ENCODE measurements around the gene TMEM54.

DNA sequence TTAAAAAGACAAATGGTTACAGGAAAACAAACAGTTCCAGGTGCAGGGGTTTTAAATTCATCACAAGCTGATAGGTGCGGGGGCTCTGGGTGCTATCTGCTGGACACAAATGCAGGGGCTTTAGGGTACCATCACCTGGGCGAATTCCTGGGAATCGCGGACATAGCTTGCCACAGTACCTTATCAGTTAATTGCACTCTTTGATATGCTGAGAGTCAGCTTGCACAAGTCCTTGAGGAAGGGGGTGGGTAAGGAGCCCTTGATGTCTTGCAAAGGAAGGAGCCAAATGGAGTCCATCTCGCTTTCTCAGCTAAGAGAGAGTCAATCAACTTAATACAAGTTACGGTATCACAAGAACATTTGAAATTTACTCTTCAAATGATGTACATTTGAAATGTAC is 25.4 kb upstream of the TMEM54 start:
- TF ChIP-seq, protein P1, sequence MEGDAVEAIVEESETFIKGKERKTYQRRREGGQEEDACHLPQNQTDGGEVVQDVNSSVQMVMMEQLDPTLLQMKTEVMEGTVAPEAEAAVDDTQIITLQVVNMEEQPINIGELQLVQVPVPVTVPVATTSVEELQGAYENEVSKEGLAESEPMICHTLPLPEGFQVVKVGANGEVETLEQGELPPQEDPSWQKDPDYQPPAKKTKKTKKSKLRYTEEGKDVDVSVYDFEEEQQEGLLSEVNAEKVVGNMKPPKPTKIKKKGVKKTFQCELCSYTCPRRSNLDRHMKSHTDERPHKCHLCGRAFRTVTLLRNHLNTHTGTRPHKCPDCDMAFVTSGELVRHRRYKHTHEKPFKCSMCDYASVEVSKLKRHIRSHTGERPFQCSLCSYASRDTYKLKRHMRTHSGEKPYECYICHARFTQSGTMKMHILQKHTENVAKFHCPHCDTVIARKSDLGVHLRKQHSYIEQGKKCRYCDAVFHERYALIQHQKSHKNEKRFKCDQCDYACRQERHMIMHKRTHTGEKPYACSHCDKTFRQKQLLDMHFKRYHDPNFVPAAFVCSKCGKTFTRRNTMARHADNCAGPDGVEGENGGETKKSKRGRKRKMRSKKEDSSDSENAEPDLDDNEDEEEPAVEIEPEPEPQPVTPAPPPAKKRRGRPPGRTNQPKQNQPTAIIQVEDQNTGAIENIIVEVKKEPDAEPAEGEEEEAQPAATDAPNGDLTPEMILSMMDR (IDR thresholded peaks at IDR 0.05): no peak
- TF ChIP-seq POLR2A (IDR thresholded peaks at IDR 0.05): no peak

Measured in lower leg skin (tissue), 3 donors.